Small intestine (tissue), 7 donors: ENCODE results near the gene TMEM41A. TPM values are rescaled to one million over a fixed set of nuclear protein-coding genes. Genes with fewer than 3 reads are reported as not detected.
"Not testable (repeated sequence)": the region's sequence is repeated elsewhere in the genome, so short reads cannot be mapped to it uniquely, and the experiment has no call there.

Experiments used
- DNase-seq, 2 donors: peaks; one replicate each; pipeline versions ENCODE4 v3.0.0 to v3.0.0-alpha.2; 2013
- FAIRE-seq: peaks from 2 replicates; lab custom pipeline; 2012; peaks lifted over from hg19 to GRCh38; lab: Jason Lieb, UNC
- H3K27ac ChIP-seq, 3 donors: one replicate each; pipeline ENCODE4 v1.5.1; 2013; ENCODE audit warnings: low read length in 2 of 3, mild to moderate bottlenecking in 2 of 3, control low read depth in 1 of 3, inconsistent platforms in 1 of 3, low read depth in 1 of 3, moderate library complexity in 1 of 3
- H3K27me3 ChIP-seq, 3 donors: one replicate each; pipeline ENCODE4 v1.6.1; 2013; ENCODE audit warnings: low read length in 3 of 3, inconsistent platforms in 1 of 3; ENCODE audit not compliant: control insufficient read depth in 3 of 3, insufficient read depth in 3 of 3
- H3K36me3 ChIP-seq, 3 donors: one replicate each; pipeline ENCODE4 v1.6.1; 2013; ENCODE audit warnings: low read length in 3 of 3, inconsistent platforms in 1 of 3, low read depth in 1 of 3, mild to moderate bottlenecking in 1 of 3, moderate library complexity in 1 of 3; ENCODE audit not compliant: control insufficient read depth in 3 of 3, insufficient read depth in 2 of 3
- H3K4me1 ChIP-seq, 3 donors: one replicate each; pipeline ENCODE4 v1.6.1; 2013; ENCODE audit warnings: low read length in 2 of 3, inconsistent platforms in 1 of 3, low read depth in 1 of 3, mild to moderate bottlenecking in 1 of 3, moderate library complexity in 1 of 3; ENCODE audit not compliant: control insufficient read depth in 3 of 3, insufficient read depth in 2 of 3
- H3K4me3 ChIP-seq, 3 donors: one replicate each; pipeline ENCODE4 v1.5.1; 2013; ENCODE audit warnings: low read length in 3 of 3, control low read depth in 1 of 3, inconsistent platforms in 1 of 3, low read depth in 1 of 3, mild to moderate bottlenecking in 1 of 3, moderate library complexity in 1 of 3
- H3K9me3 ChIP-seq, 2 donors: one replicate each; pipeline ENCODE4 v1.6.1; 2013; ENCODE audit warnings: low read depth in 1 of 2, low read length in 1 of 2; ENCODE audit not compliant: control insufficient read depth in 2 of 2, insufficient read depth in 1 of 2
- WGBS, 3 donors: extraction: QIAGEN DNeasy Blood & Tissue Kit; methylation state at CpG; one replicate each; pipeline ENCODE4 v1.1.7; 2013; 5-methylcytosine and 5-hydroxymethylcytosine counted together
- polyA plus RNA-seq, 4 donors: library from polyadenylated mRNA; stranded (reverse) in 3 of 4; unstranded in 1 of 4; fragments of 200-250 nt in 3 of 4; fragments of 120-200 nt in 1 of 4; gene quantifications; one replicate each; pipeline versions ENCODE4 v1.2.1 to v1.2.3, GENCODE V29; 2013
- donor health status: healthy with polysubstance abuse.
- donor health status: control.
- donor health status: control.
- donor health status: Bipolar disorder and iron deficiency.
- donor health status: healthy.

The TMEM41A gene
- polyA plus RNA-seq, 4 donors = 20.5 to 75.1 (median 37.8) TPM

DNA sequence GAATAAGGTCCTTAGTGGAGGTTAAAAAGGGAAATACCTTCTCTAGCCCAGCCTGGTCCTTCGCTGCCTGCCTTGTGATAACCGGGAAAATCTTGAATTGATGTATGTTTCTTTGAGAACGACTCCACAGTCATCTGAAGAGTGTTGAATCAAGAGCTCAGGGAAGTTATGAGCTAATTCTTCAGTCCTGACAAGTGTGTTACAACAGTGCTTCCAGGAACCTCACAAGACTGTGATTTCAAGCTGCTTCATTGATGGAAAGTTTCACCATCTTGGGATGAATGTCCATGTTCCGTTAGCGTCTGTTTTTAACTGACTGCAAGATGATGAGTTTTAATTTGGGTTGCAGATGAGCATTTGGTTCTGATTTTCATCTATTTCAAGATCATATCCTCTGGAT, 12.4 kb downstream of the TMEM41A start:
- Histone ChIP-seq H3K4me1 (peaks cover 0 to 23% (median 0%) of the 10 kb centered on the region in 3 donors), H3K27ac (no peak overlapping the region), H3K27me3 (no peaks in the 10 kb centered on the region), H3K9me3 (no peaks in the 10 kb centered on the region), H3K36me3 (peaks cover 0 to 36% (median 13%) of the 10 kb centered on the region in 3 donors), H3K4me3 (no peak overlapping the region)
- DNase-seq = no peak
- no peak for FAIRE-seq
- WGBS, 3 donors = 94 to 95% (median 95%) methylated on average over 5 of the region's 5 CpGs

DNA sequence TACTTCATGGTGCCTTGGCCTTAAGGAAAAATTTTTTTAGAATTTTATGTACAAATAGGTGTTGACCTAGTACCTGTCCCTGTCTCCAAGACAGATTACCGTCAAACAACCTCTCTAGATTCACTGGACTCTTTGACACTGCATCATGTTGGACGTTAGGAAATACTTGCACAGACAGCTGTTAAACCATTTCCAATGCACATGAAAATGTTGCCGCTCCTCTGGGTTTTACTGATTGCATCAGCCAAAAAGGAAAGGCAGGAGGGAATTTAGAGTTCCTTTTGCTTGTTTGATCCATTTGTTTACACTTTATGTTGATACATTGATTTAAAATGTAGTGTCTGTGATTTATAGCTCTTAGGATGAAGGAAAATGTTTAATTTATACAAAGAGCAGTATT, 14.5 kb downstream of the TMEM41A start:
- FAIRE-seq (no peak), DNase-seq (no peak)
- H3K36me3 ChIP-seq = peaks cover 0 to 45% (median 12%) of the 10 kb centered on the region in 3 donors
- no peak overlapping the region for H3K4me3 ChIP-seq
- H3K4me1 ChIP-seq = peaks cover 0 to 11% (median 0%) of the 10 kb centered on the region in 3 donors
- WGBS, 3 donors = 59 to 96% (median 75%) methylated on average over 3 of the region's 3 CpGs
- H3K27ac ChIP-seq = no peak overlapping the region
- H3K27me3 ChIP-seq = no peaks in the 10 kb centered on the region
- H3K9me3 ChIP-seq = peaks cover 0 to 2% of the 10 kb centered on the region in 2 donors

GRCh38 chr3:185479373-185479945, 19.4 kb downstream of the TMEM41A start:
- H3K36me3 ChIP-seq = peaks cover 2 to 42% (median 7%) of the 10 kb centered on the region in 3 donors
- no peaks in the 10 kb centered on the region for H3K27me3 ChIP-seq
- no peak overlapping the region for H3K4me3 ChIP-seq
- H3K4me1 ChIP-seq = peaks cover 0 to 2% (median 0%) of the 10 kb centered on the region in 3 donors
- H3K9me3 ChIP-seq = peaks cover 0 to 2% of the 10 kb centered on the region in 2 donors
- 92 to 98% (median 92%) methylated on average over 2 of the region's 2 CpGs for WGBS, 3 donors
- no peak overlapping the region for H3K27ac ChIP-seq
- DNase-seq (no peak), FAIRE-seq (no peak)

DNA sequence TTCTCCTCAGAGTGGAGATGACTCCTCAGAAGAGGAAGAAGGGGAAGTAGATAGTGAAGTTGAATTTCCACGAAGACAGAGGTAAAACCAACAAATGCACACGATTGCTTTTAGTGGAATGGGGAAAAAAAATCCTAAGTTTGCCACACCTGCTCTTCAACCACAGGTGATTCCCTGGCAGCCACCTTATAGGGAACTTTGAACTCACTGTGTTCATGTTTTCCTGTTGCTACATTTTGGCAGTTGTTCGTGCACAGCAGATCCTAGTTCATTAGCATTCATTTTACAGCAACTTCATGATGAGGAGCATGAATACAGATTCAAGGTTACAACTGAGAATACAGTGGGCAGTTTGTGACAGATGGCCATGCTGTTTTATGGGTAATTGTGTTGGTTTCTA, 21.5 kb downstream of the TMEM41A start:
- H3K27ac ChIP-seq = peak overlapping the region; percentile 7 to 25 (median 11)
- H3K9me3 ChIP-seq = peaks cover 0 to 2% of the 10 kb centered on the region in 2 donors
- WGBS, 3 donors = 17 to 53% (median 39%) methylated on average over 3 of the region's 3 CpGs
- H3K4me1 ChIP-seq = peaks cover 0 to 2% (median 0%) of the 10 kb centered on the region in 3 donors
- peaks cover 3 to 55% (median 11%) of the 10 kb centered on the region in 3 donors for H3K36me3 ChIP-seq
- H3K4me3 ChIP-seq = no peak overlapping the region
- H3K27me3 ChIP-seq = no peaks in the 10 kb centered on the region
- DNase-seq (peak; percentile 33 to 71), FAIRE-seq (no peak)

GRCh38 chr3:185474922-185475321, 23.9 kb downstream of the TMEM41A start:
- 96% methylated on average over 6 of the region's 6 CpGs for WGBS, 3 donors
- H3K36me3 ChIP-seq = peaks cover 3 to 37% (median 12%) of the 10 kb centered on the region in 3 donors
- FAIRE-seq = not testable (repeated sequence)

GRCh38 chr3:185473290-185473815, 25.5 kb downstream of the TMEM41A start:
- no peak for FAIRE-seq
- Histone ChIP-seq H3K27me3 (no peaks in the 10 kb centered on the region), H3K36me3 (peaks cover 3 to 36% (median 18%) of the 10 kb centered on the region in 3 donors), H3K9me3 (no peaks in the 10 kb centered on the region), H3K4me1 (peaks cover 0 to 2% (median 0%) of the 10 kb centered on the region in 3 donors), H3K4me3 (no peak overlapping the region), H3K27ac (no peak overlapping the region)
- 90 to 92% (median 92%) methylated on average over 15 of the region's 15 CpGs for WGBS, 3 donors
- no peak for DNase-seq

More at GRCh38 chr3:185474922-185475321, 23.9 kb downstream of the TMEM41A start:
- H3K27ac ChIP-seq, H3K9me3 ChIP-seq, H3K4me3 ChIP-seq, H3K27me3 ChIP-seq, DNase-seq, H3K4me1 ChIP-seq: not testable (repeated sequence)

- Histone ChIP-seq H3K27me3 (no peaks in the 10 kb centered on the region), H3K4me1 (no peaks in the 10 kb centered on the region), H3K4me3 (no peak overlapping the region), H3K36me3 (peaks cover 12 to 57% (median 25%) of the 10 kb centered on the region in 3 donors), H3K27ac (no peak overlapping the region), H3K9me3 (no peaks in the 10 kb centered on the region)
- WGBS, 3 donors = 77 to 95% (median 89%) methylated on average over 3 of the region's 3 CpGs
- FAIRE-seq = no peak
- DNase-seq = no peak
Observed at GRCh38 chr3:185470323-185470722, 28.5 kb downstream of the TMEM41A start.

GRCh38 chr3:185469542-185469941, 29.3 kb downstream of the TMEM41A start:
- no peaks in the 10 kb centered on the region for H3K4me1 ChIP-seq
- 28 to 58% (median 34%) methylated on average over 3 of the region's 3 CpGs for WGBS, 3 donors
- H3K4me3 ChIP-seq = no peak overlapping the region
- DNase-seq (no peak), FAIRE-seq (no peak)
- no peak overlapping the region for H3K27ac ChIP-seq
- no peaks in the 10 kb centered on the region for H3K9me3 ChIP-seq
- H3K27me3 ChIP-seq = no peaks in the 10 kb centered on the region
- H3K36me3 ChIP-seq = peaks cover 13 to 57% (median 25%) of the 10 kb centered on the region in 3 donors
